ENCODE measurements around the gene SNTG2. TPM values are rescaled to one million over a fixed set of nuclear protein-coding genes. Genes with fewer than 3 reads are reported as not detected.

SNTG2 gene
- total and polyA plus RNA-seq, 10 of the 15 experiments (the other 5 are each of a cell fraction or from before 2014, with no cell fraction given): not detected

GRCh38 chr2:1002350-1002749 is 51.7 kb downstream of the SNTG2 start:
- no peak overlapping the region for H3K4me2 ChIP-seq (ENCODE audit: control insufficient read depth, insufficient read depth)
- no TSS peak for BruUV-seq (replicated peaks)

More at GRCh38 chr2:1002350-1002749, 51.7 kb downstream of the SNTG2 start:
- Histone ChIP-seq H3K27me3 (replicated peaks in 1 of 2; ENCODE audit: control insufficient read depth in 2 of 2, insufficient read depth in 2 of 2, low read length in 1 of 2) (no peaks in the 10 kb centered on the region), H4K20me1 (ENCODE audit: control insufficient read depth, insufficient read depth) (no peaks in the 10 kb centered on the region), H3K27ac (ENCODE audit: control insufficient read depth, insufficient read depth) (no peak overlapping the region), H3K9me3 (replicated peaks; ENCODE audit: control insufficient read depth, insufficient read depth, low read length) (no peaks in the 10 kb centered on the region; the same call in 2 of the 3 replicates), H3K79me2 (ENCODE audit: control insufficient read depth, insufficient read depth, low read length) (no peaks in the 10 kb centered on the region), H3K4me3 (no peak overlapping the region), H3K9ac (ENCODE audit: control insufficient read depth, insufficient read depth, low read length) (no peak overlapping the region), H3K36me3 (ENCODE audit: control insufficient read depth in 2 of 2, insufficient read depth in 2 of 2, low read length in 1 of 2) (no peaks in the 10 kb centered on the region), H3K4me1 (ENCODE audit: control insufficient read depth, insufficient read depth, low read length) (no peaks in the 10 kb centered on the region), H2AFZ (ENCODE audit: control insufficient read depth, low read depth, low read length) (no peak overlapping the region)
- POLR2A ChIA-PET: no interaction called here
- TF ChIP-seq CTCF (IDR thresholded peaks at IDR 0.05 in 2 of 3, conservative IDR thresholded peaks at IDR 0.05 in 1 of 3; ENCODE audit: control insufficient read depth in 2 of 3, extremely low read depth in 1 of 3, insufficient read depth in 1 of 3, low read depth in 3 of 3, low read length in 3 of 3): no peak
- TF ChIP-seq PKNOX1 (IDR thresholded peaks at IDR 0.05): no peak
- TF ChIP-seq BACH1 (IDR thresholded peaks at IDR 0.05; ENCODE audit: borderline replicate concordance): no peak
- no peak for TF ChIP-seq MXI1 (IDR thresholded peaks at IDR 0.05; ENCODE audit: low read depth, low read length)
- TF ChIP-seq ZBTB11 (CRISPR knock-in tag; IDR thresholded peaks at IDR 0.05): no peak
- no peak for TF ChIP-seq NR2C2 (IDR thresholded peaks at IDR 0.05; ENCODE audit: borderline replicate concordance, control insufficient read depth, insufficient read length, low read depth)
- TF ChIP-seq SUZ12 (IDR thresholded peaks at IDR 0.05; ENCODE audit: unreplicated experiment): no peak
- no peak for TF ChIP-seq JUNB (IDR thresholded peaks at IDR 0.05)
- TF ChIP-seq RBBP5 (conservative IDR thresholded peaks at IDR 0.05): no peak
- TF ChIP-seq PML (IDR thresholded peaks at IDR 0.05; ENCODE audit: low read length): no peak
- no peak for TF ChIP-seq SMARCA5 (IDR thresholded peaks at IDR 0.05)
- no peak for TF ChIP-seq BRCA1 (IDR thresholded peaks at IDR 0.05; ENCODE audit: low read depth, low read length)
- no peak for TF ChIP-seq MEF2A (IDR thresholded peaks at IDR 0.05; ENCODE audit: insufficient read depth, low read depth, low read length)
- no peak for TF ChIP-seq ZSCAN29 (IDR thresholded peaks at IDR 0.05)
- no peak for TF ChIP-seq KLF5 (IDR thresholded peaks at IDR 0.05; ENCODE audit: partially characterized antibody)
- no peak for TF ChIP-seq NFYB (IDR thresholded peaks at IDR 0.05; ENCODE audit: insufficient read depth, low read depth, low read length)
- TF ChIP-seq KDM1A (IDR thresholded peaks at IDR 0.05; ENCODE audit: borderline replicate concordance): no peak
- TF ChIP-seq CBX3 (IDR thresholded peaks at IDR 0.05; ENCODE audit: borderline replicate concordance, low read depth): no peak
- TF ChIP-seq SMC3 (IDR thresholded peaks at IDR 0.05; ENCODE audit: borderline replicate concordance, low read length): no peak
- DNase-seq (ENCODE audit: low read depth, low spot score): no peak
- CTCF ChIA-PET: no interaction called here
- 0% methylated on average over 2 of the region's 2 CpGs for WGBS (ENCODE audit: insufficient coverage, insufficient replicate concordance, low lambda C conversion rate, missing lambda C conversion rate)
- no peak for FAIRE-seq
- SMC1A ChIA-PET (ENCODE audit: uncharacterized antibody, unreplicated experiment): no interaction called here
- intact Hi-C loops (cut with micrococcal nuclease; ENCODE audit: unreplicated experiment): no loop called here
- ATAC-seq: no peak
- in situ Hi-C loops (cut with MboI): no loop called here
- RAD21 ChIA-PET (ENCODE audit: unreplicated experiment): no interaction called here
